ENCODE measurements around the gene S100A4. TPM values are rescaled to one million over a fixed set of nuclear protein-coding genes. Genes with fewer than 3 reads are reported as not detected.
"Not testable (repeated sequence)": the region's sequence is repeated elsewhere in the genome, so short reads cannot be mapped to it uniquely, and the experiment has no call there.

The S100A4 gene
- total and polyA plus RNA-seq, 9 donors = 188 to 266 (median 210) TPM

- H3K9me3 ChIP-seq (replicated peaks; ENCODE audit: control insufficient read depth, low read depth, low read length); H3K27ac ChIP-seq (ENCODE audit: low read length); H3K4me3 ChIP-seq (ENCODE audit: low read length); H3K36me3 ChIP-seq (ENCODE audit: control insufficient read depth, insufficient read depth, low read length); DNase-seq; H3K27me3 ChIP-seq (ENCODE audit: control insufficient read depth, insufficient read depth, low read length): not testable (repeated sequence)
- WGBS (ENCODE audit: insufficient coverage) = no CpG with 5 or more reads among the region's 3 CpGs
- peaks cover 28% of the 10 kb centered on the region for H3K4me1 ChIP-seq (ENCODE audit: control insufficient read depth, insufficient read depth, low read length)
Observed at GRCh38 chr1:153562021-153562420, 16.4 kb upstream of the S100A4 start.

GRCh38 chr1:153561466-153561985, 15.9 kb upstream of the S100A4 start:
- no peak overlapping the region for H3K27ac ChIP-seq (ENCODE audit: low read length)
- H3K9me3 ChIP-seq (replicated peaks; ENCODE audit: control insufficient read depth, low read depth, low read length) = no peaks in the 10 kb centered on the region
- H3K36me3 ChIP-seq (ENCODE audit: control insufficient read depth, insufficient read depth, low read length) = no peaks in the 10 kb centered on the region

GRCh38 chr1:153560771-153561465, 15.3 kb upstream of the S100A4 start:
- H3K4me1 ChIP-seq (ENCODE audit: control insufficient read depth, insufficient read depth, low read length) = peaks cover 17% of the 10 kb centered on the region
- H3K27me3 ChIP-seq (ENCODE audit: control insufficient read depth, insufficient read depth, low read length) = no peaks in the 10 kb centered on the region
- no peak overlapping the region for H3K4me3 ChIP-seq (ENCODE audit: low read length)
- no peaks in the 10 kb centered on the region for H3K9me3 ChIP-seq (replicated peaks; ENCODE audit: control insufficient read depth, low read depth, low read length)
- WGBS (ENCODE audit: insufficient coverage) = 69% methylated on average over 5 of the region's 10 CpGs
- H3K27ac ChIP-seq (ENCODE audit: low read length) = no peak overlapping the region
- DNase-seq = no peak
- H3K36me3 ChIP-seq (ENCODE audit: control insufficient read depth, insufficient read depth, low read length) = no peaks in the 10 kb centered on the region

More at GRCh38 chr1:153561466-153561985, 15.9 kb upstream of the S100A4 start:
- Histone ChIP-seq H3K4me3 (ENCODE audit: low read length) (no peak overlapping the region), H3K27me3 (ENCODE audit: control insufficient read depth, insufficient read depth, low read length) (no peaks in the 10 kb centered on the region), H3K4me1 (ENCODE audit: control insufficient read depth, insufficient read depth, low read length) (peaks cover 23% of the 10 kb centered on the region)
- WGBS (ENCODE audit: insufficient coverage) = 100% methylated on average over 3 of the region's 3 CpGs
- no peak for DNase-seq

GRCh38 chr1:153560241-153560640, 14.6 kb upstream of the S100A4 start:
- H3K36me3 ChIP-seq (ENCODE audit: control insufficient read depth, insufficient read depth, low read length) = no peaks in the 10 kb centered on the region
- WGBS (ENCODE audit: insufficient coverage) = no CpG with 5 or more reads among the region's 2 CpGs
- H3K27me3 ChIP-seq (ENCODE audit: control insufficient read depth, insufficient read depth, low read length) = no peaks in the 10 kb centered on the region
- peaks cover 10% of the 10 kb centered on the region for H3K4me1 ChIP-seq (ENCODE audit: control insufficient read depth, insufficient read depth, low read length)
- no peaks in the 10 kb centered on the region for H3K9me3 ChIP-seq (replicated peaks; ENCODE audit: control insufficient read depth, low read depth, low read length)
- no peak overlapping the region for H3K27ac ChIP-seq (ENCODE audit: low read length)
- no peak for DNase-seq
- H3K4me3 ChIP-seq (ENCODE audit: low read length) = no peak overlapping the region

GRCh38 chr1:153557877-153558276, 12.3 kb upstream of the S100A4 start:
- Histone ChIP-seq H3K4me1 (ENCODE audit: control insufficient read depth, insufficient read depth, low read length) (peaks cover 18% of the 10 kb centered on the region), H3K27me3 (ENCODE audit: control insufficient read depth, insufficient read depth, low read length) (no peaks in the 10 kb centered on the region), H3K4me3 (ENCODE audit: low read length) (no peak overlapping the region), H3K9me3 (replicated peaks; ENCODE audit: control insufficient read depth, low read depth, low read length) (no peaks in the 10 kb centered on the region), H3K27ac (ENCODE audit: low read length) (no peak overlapping the region), H3K36me3 (ENCODE audit: control insufficient read depth, insufficient read depth, low read length) (no peaks in the 10 kb centered on the region)
- DNase-seq = no peak
- WGBS (ENCODE audit: insufficient coverage) = 92% methylated on average over 1 of the region's 3 CpGs

GRCh38 chr1:153556348-153556747, 10.7 kb upstream of the S100A4 start:
- WGBS (ENCODE audit: insufficient coverage) = 75% methylated on average over 1 of the region's 1 CpG
- H3K27ac ChIP-seq (ENCODE audit: low read length) = no peak overlapping the region
- no peak for DNase-seq
- no peaks in the 10 kb centered on the region for H3K27me3 ChIP-seq (ENCODE audit: control insufficient read depth, insufficient read depth, low read length)
- H3K4me3 ChIP-seq (ENCODE audit: low read length) = no peak overlapping the region
- no peaks in the 10 kb centered on the region for H3K36me3 ChIP-seq (ENCODE audit: control insufficient read depth, insufficient read depth, low read length)
- no peaks in the 10 kb centered on the region for H3K9me3 ChIP-seq (replicated peaks; ENCODE audit: control insufficient read depth, low read depth, low read length)
- H3K4me1 ChIP-seq (ENCODE audit: control insufficient read depth, insufficient read depth, low read length) = peaks cover 18% of the 10 kb centered on the region

GRCh38 chr1:153553830-153554541, 8.4 kb upstream of the S100A4 start:
- no peaks in the 10 kb centered on the region for H3K9me3 ChIP-seq (replicated peaks; ENCODE audit: control insufficient read depth, low read depth, low read length)
- H3K27ac ChIP-seq (ENCODE audit: low read length) = peak overlapping the region; percentile 74
- DNase-seq = peak; percentile 83
- WGBS (ENCODE audit: insufficient coverage) = 60% methylated on average over 1 of the region's 2 CpGs
- no peaks in the 10 kb centered on the region for H3K27me3 ChIP-seq (ENCODE audit: control insufficient read depth, insufficient read depth, low read length)
- no peak overlapping the region for H3K4me3 ChIP-seq (ENCODE audit: low read length)
- H3K36me3 ChIP-seq (ENCODE audit: control insufficient read depth, insufficient read depth, low read length) = no peaks in the 10 kb centered on the region
- H3K4me1 ChIP-seq (ENCODE audit: control insufficient read depth, insufficient read depth, low read length) = peaks cover 37% of the 10 kb centered on the region

- Histone ChIP-seq H3K27me3 (ENCODE audit: control insufficient read depth, insufficient read depth, low read length) (no peaks in the 10 kb centered on the region), H3K27ac (ENCODE audit: low read length) (no peak overlapping the region), H3K4me3 (ENCODE audit: low read length) (no peak overlapping the region), H3K9me3 (replicated peaks; ENCODE audit: control insufficient read depth, low read depth, low read length) (no peaks in the 10 kb centered on the region), H3K36me3 (ENCODE audit: control insufficient read depth, insufficient read depth, low read length) (no peaks in the 10 kb centered on the region), H3K4me1 (ENCODE audit: control insufficient read depth, insufficient read depth, low read length) (peaks cover 46% of the 10 kb centered on the region)
- no peak for DNase-seq
- 88% methylated on average over 3 of the region's 12 CpGs for WGBS (ENCODE audit: insufficient coverage)
Observed at GRCh38 chr1:153553096-153553495, 7.5 kb upstream of the S100A4 start.

- Histone ChIP-seq H3K27ac (ENCODE audit: low read length) (no peak overlapping the region), H3K27me3 (ENCODE audit: control insufficient read depth, insufficient read depth, low read length) (no peaks in the 10 kb centered on the region), H3K36me3 (ENCODE audit: control insufficient read depth, insufficient read depth, low read length) (no peaks in the 10 kb centered on the region), H3K4me1 (ENCODE audit: control insufficient read depth, insufficient read depth, low read length) (peaks cover 52% of the 10 kb centered on the region), H3K4me3 (ENCODE audit: low read length) (no peak overlapping the region), H3K9me3 (replicated peaks; ENCODE audit: control insufficient read depth, low read depth, low read length) (no peaks in the 10 kb centered on the region)
- 87% methylated on average over 6 of the region's 8 CpGs for WGBS (ENCODE audit: insufficient coverage)
- DNase-seq = no peak
Observed at GRCh38 chr1:153552335-153552734, 6.7 kb upstream of the S100A4 start.

- WGBS (ENCODE audit: insufficient coverage) = 58% methylated on average over 8 of the region's 10 CpGs
- Histone ChIP-seq H3K4me3 (ENCODE audit: low read length) (no peak overlapping the region), H3K4me1 (ENCODE audit: control insufficient read depth, insufficient read depth, low read length) (peaks cover 65% of the 10 kb centered on the region), H3K9me3 (replicated peaks; ENCODE audit: control insufficient read depth, low read depth, low read length) (no peaks in the 10 kb centered on the region), H3K36me3 (ENCODE audit: control insufficient read depth, insufficient read depth, low read length) (no peaks in the 10 kb centered on the region), H3K27me3 (ENCODE audit: control insufficient read depth, insufficient read depth, low read length) (no peaks in the 10 kb centered on the region), H3K27ac (ENCODE audit: low read length) (no peak overlapping the region)
- no peak for DNase-seq
Observed at GRCh38 chr1:153550827-153551500, 5.4 kb upstream of the S100A4 start.
